H54 (cell line): ENCODE results near the gene FAM110D.

Experiments used
- DNase-seq: peaks from one replicate; pipeline ENCODE4 v3.0.0; 2011; ENCODE audit warnings: low spot score, mixed read lengths; ENCODE audit not compliant: insufficient read length
- FAIRE-seq: peaks from 3 replicates; lab custom pipeline; 2011; peaks lifted over from hg19 to GRCh38; lab: Jason Lieb, UNC
- POLR2A ChIP-seq: IDR thresholded peaks from 2 replicates; pipeline ENCODE4 v1.6.1; 2011; ENCODE audit warnings: low read depth, mild to moderate bottlenecking, low read length

The FAM110D gene

DNA sequence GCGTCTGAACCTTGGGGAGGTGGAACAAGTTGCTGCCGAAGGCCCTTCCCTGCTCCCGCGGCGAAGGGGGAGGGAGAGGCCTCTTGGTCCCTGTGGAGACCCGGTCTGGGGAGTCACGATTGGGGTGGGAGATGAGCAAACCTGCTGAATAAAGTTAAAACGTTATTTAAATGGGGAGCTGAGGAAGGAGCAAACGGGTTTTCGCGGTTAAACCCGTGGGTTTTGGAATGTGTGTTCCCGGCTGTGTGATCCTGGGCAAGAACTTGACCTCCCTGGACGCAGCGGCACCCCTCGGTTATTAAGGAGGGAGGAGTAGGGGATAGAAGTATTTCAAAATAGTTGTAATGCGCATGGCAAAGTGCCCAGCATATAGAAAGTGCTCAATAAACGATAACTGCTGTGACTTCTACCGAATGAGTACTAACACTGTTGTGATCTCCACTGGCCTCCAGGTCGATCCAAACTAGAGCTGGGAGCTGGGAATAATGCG is 3.4 kb downstream of the FAM110D start:
- FAIRE-seq (no peak), DNase-seq (no peak)
- TF ChIP-seq POLR2A = no peak

GRCh38 chr1:26163684-26164035 is 4.8 kb downstream of the FAM110D start:
- no peak for FAIRE-seq
- TF ChIP-seq POLR2A = no peak
- no peak for DNase-seq

- DNase-seq = no peak
- FAIRE-seq = no peak
- TF ChIP-seq POLR2A = no peak
Observed at GRCh38 chr1:26164036-26164860, 5.4 kb downstream of the FAM110D start.

- DNase-seq (no peak), FAIRE-seq (no peak)
- TF ChIP-seq POLR2A = no peak
Observed at GRCh38 chr1:26164861-26165842, 6.3 kb downstream of the FAM110D start.

DNA sequence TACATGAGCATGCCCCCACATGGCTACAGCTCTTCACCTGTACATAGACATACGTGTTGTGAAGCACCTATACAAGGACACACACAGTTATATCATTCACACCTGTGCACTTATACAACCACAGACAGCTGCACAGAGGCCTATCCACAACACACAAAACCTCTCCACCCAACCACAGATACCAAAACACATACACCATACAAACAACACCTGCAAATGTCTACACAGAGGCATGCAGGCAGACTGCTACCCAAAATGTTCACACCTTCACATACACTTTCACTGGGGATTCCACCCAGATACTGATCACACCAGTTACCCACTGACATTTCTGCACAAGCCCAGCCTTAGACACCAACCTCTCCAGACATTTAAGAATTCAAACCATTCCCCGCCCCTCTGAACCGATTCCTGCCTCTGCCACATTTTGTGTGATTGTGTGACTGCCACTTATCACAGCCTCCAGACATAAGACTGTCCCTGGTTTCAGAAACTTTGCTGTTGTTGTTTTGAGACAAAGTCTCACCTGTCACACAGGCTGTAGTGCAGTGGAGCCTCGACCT is 7.9 kb downstream of the FAM110D start:
- TF ChIP-seq POLR2A = no peak
- FAIRE-seq (no peak), DNase-seq (no peak)

DNA sequence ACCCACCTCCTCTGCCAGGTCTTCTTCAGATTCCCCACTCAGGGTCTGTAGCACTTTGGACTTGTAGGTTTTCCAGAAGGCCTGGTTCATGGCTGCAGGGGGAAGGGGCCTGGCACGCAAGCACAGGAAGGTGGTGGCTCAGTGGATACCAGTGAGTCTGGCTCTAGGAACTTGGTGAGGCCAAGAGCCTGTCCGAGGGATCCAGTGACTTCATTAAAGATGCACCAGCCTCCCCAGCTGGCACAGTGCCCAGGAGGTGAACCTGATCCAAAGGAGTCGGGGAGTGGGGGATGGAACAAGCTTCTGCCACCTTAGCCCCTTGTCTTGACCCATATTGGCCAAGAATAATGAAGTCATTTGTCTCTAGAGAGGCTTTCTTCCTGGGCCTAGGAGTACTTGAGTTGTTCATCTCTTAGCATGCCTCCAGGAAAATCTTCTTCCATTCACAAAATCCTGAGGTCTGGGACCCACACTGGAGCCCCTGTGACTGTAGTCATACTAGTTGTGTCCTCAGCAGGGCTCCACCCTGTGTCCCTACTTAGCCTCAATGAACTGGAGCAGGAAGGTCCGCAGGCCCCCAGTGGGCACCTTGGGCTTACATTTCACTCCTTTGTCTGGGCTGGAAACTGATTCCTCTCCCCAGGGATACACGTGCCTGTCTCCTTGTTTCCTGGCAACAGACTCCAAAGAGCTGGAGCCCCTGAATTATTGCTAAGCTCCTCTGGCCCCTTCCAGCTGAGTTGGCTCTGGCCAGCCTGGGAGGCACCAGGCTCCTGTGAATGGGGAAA is 9.7 kb downstream of the FAM110D start, which contains the start of gene C1orf232:
C1orf232 (minus strand) TSS at position 554 of the 788 bp plus-strand sequence; CDS start at position 90, 464 bp downstream.
- TF ChIP-seq POLR2A = no peak
- DNase-seq = no peak
- FAIRE-seq = no peak

DNA sequence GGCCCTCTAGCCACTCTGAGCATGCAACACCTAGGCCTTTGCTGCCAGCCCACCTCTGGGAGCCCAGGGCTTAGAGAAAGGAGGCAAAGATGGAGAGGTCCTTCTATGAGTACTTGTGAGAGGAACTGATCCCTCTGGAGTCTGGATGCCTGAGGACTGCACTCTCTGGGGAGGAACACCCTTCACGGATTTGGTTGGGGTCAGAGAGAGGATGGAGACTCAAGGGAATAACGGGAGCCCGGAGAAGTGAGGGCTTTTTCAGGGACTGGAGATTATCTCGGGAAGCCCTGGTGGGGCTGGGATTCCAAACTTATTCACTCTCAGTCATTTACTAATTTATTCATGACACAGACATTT is 10.3 kb downstream of the FAM110D start:
- FAIRE-seq = no peak
- no peak for TF ChIP-seq POLR2A
- DNase-seq = no peak

- peak; percentile 96 for DNase-seq
- peak; percentile 68 for FAIRE-seq
- TF ChIP-seq POLR2A = peak; percentile 62
Observed at GRCh38 chr1:26169669-26170471, 11.0 kb downstream of the FAM110D start, which contains the start of gene ZNF593. Gene ZNF593 (plus strand): TSS chr1:26169908. CDS start chr1:26169984, 76 bp downstream.

DNA sequence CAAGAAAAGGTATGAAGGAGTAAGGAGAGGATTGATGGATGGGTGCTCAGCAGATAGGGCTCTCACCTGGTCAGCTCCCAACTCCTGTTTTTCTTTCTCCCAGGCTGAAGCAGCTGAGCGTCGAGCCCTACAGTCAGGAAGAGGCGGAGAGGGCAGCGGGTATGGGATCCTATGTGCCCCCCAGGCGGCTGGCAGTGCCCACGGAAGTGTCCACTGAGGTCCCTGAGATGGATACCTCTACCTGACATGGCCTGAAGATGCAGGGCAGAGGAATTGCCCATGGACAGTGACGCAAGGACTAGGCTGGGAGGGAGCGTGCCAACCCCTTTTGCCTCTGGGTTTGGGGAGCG is 11.6 kb downstream of the FAM110D start:
- DNase-seq (no peak), FAIRE-seq (no peak)
- TF ChIP-seq POLR2A = no peak

- no peak for TF ChIP-seq POLR2A
- FAIRE-seq = no peak
- no peak for DNase-seq
Observed at GRCh38 chr1:26171084-26172072, 12.5 kb downstream of the FAM110D start, which contains the start of gene ZNF593OS. Gene ZNF593OS (minus strand): TSS chr1:26171832. CDS start chr1:26171661, 171 bp downstream.

DNA sequence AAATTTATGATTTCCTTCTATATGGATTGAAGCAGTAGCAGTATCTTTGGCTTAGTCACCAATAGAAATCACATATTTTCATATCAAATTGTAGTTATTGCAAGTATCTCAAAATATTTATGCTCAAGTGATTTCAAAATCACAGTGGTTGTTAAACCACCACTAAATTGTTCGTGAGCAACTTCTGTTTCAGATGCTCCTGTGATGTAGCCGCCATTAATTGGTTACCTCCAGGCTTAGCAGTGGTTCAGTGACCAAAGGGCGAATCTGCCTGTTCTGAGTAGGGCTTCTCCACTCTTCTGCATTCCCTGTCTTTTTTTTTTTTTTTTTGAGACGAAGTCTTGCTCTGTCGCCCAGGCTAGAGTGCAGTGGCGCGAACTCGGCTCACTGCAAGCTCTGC is 16.5 kb downstream of the FAM110D start:
- TF ChIP-seq POLR2A = no peak
- no peak for DNase-seq
- no peak for FAIRE-seq

DNA sequence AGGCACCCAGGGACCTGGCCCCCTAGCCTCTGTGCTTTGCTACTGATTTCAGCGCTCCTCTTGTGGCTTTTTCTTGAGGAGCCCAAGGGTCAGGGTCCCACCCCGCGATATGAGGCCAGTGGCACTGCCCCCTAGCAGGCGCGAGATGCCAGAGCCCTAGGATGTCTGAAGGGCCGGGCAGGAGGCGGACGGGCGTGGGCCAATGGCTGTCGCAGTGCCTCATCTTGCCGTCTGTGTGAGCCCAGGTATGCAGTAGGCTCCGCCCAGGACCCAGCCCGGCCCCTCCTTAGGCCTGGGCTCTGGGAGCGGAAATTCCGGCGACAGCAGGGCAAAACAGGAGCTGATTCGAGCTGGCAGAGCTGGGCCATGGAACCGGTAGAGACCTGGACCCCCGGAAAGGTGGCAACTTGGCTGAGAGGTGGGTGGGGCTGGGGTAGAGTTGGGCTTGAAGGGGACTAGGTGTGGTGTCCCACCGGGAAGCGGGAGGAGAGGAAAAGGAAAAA is 18.4 kb downstream of the FAM110D start, which contains the start of gene CNKSR1:
CNKSR1 (plus strand) TSS at position 310 of the 503 bp plus-strand sequence; CDS start at position 367, 57 bp downstream.
- no peak for TF ChIP-seq POLR2A
- no peak for FAIRE-seq
- DNase-seq = no peak
